Measurements from ENCODE around the gene ARHGEF3. TPM values are rescaled to one million over a fixed set of nuclear protein-coding genes. Genes with fewer than 3 reads are reported as not detected.
A peak's percentile ranks its signal among the peaks of the same experiment; 100 is the strongest.

The ARHGEF3 gene
- polyA plus RNA-seq, 1 experiment: 2.1 TPM

- 0 out of 2 replicates have a peak, but pooled peaks cover 1% of the 10 kb centered on the region for H3K27me3 ChIP-seq (ENCODE audit: control insufficient read depth, insufficient read depth, low read length)
- peak overlapping the region; percentile 50 for H3K4me3 ChIP-seq (ENCODE audit: low read depth, low read length)
- no peak for DNase-seq (ENCODE audit: low read depth)
- ChIA-PET POLR2A (no interaction called here), CTCF (interaction anchor here (1.1 to 5.9 kb wide), 15 partner anchors 11 to 196 kb away, joined by 3 to 136 read pairs (median 4); no protein-coding TSS in a partner anchor)
- H3K36me3 ChIP-seq (ENCODE audit: control insufficient read depth, insufficient read depth, low read length): no peaks in the 10 kb centered on the region
- no peak for TF ChIP-seq CTCF (IDR thresholded peaks at IDR 0.05; ENCODE audit: insufficient read depth, low read depth, low read length)
These were observed 702 bp downstream of the ARHGEF3 start for GRCh38 chr3:56800832-56801661.

- Histone ChIP-seq H3K4me3 (ENCODE audit: low read depth, low read length) (no peak overlapping the region), H3K27me3 (ENCODE audit: control insufficient read depth, insufficient read depth, low read length) (0 out of 2 replicates have a peak, but pooled peaks cover 1% of the 10 kb centered on the region), H3K36me3 (ENCODE audit: control insufficient read depth, insufficient read depth, low read length) (no peaks in the 10 kb centered on the region)
- no peak for TF ChIP-seq CTCF (IDR thresholded peaks at IDR 0.05; ENCODE audit: insufficient read depth, low read depth, low read length)
- ChIA-PET POLR2A (no interaction called here), CTCF (interaction anchor here (0.6 to 5.9 kb wide), 31 partner anchors 8 to 197 kb away, joined by 3 to 136 read pairs (median 5); no protein-coding TSS in a partner anchor)
- no peak for DNase-seq (ENCODE audit: low read depth)
These were observed 1.5 kb downstream of the ARHGEF3 start for GRCh38 chr3:56800130-56800831.

GRCh38 chr3:56799251-56799882 lies 2.4 kb downstream of the ARHGEF3 start:
- H3K36me3 ChIP-seq (ENCODE audit: control insufficient read depth, insufficient read depth, low read length): no peaks in the 10 kb centered on the region
- POLR2A ChIA-PET: no interaction called here
- 0 out of 2 replicates have a peak, but pooled peaks cover 1% of the 10 kb centered on the region for H3K27me3 ChIP-seq (ENCODE audit: control insufficient read depth, insufficient read depth, low read length)
- no peak for DNase-seq (ENCODE audit: low read depth)
- peak; percentile 44 for TF ChIP-seq CTCF (IDR thresholded peaks at IDR 0.05; ENCODE audit: insufficient read depth, low read depth, low read length)
- no peak overlapping the region for H3K4me3 ChIP-seq (ENCODE audit: low read depth, low read length)
- CTCF ChIA-PET: interaction anchor here (0.6 to 5.9 kb wide), 34 partner anchors 9 to 267 kb away, joined by 3 to 136 read pairs (median 4); no protein-coding TSS in a partner anchor

GRCh38 chr3:56796996-56797395 lies 4.8 kb downstream of the ARHGEF3 start:
- DNase-seq (ENCODE audit: low read depth): no peak
- no peak overlapping the region for H3K4me3 ChIP-seq (ENCODE audit: low read depth, low read length)
- no peaks in the 10 kb centered on the region for H3K36me3 ChIP-seq (ENCODE audit: control insufficient read depth, insufficient read depth, low read length)
- no peak for TF ChIP-seq CTCF (IDR thresholded peaks at IDR 0.05; ENCODE audit: insufficient read depth, low read depth, low read length)
- no peaks in the 10 kb centered on the region for H3K27me3 ChIP-seq (ENCODE audit: control insufficient read depth, insufficient read depth, low read length)
- ChIA-PET CTCF (interaction anchor here (0.7 to 5.9 kb wide), 5 partner anchors 15 to 201 kb away, joined by 3 to 136 read pairs (median 26); no protein-coding TSS in a partner anchor), POLR2A (no interaction called here)
